ENCODE data around the gene VRK1. TPM values are rescaled to one million over a fixed set of nuclear protein-coding genes. Genes with fewer than 3 reads are reported as not detected.

Gene VRK1
- total and polyA plus RNA-seq, 2 experiments from 2014 or later, result 16.2 to 22.8 TPM

- H3K4me1 ChIP-seq (ENCODE audit: low read depth), result no peaks in the 10 kb centered on the region
- H3K36me3 ChIP-seq, result no peaks in the 10 kb centered on the region
- H3K27me3 ChIP-seq, result no peaks in the 10 kb centered on the region
- no peak overlapping the region for H3K27ac ChIP-seq
- TF ChIP-seq, protein P1, sequence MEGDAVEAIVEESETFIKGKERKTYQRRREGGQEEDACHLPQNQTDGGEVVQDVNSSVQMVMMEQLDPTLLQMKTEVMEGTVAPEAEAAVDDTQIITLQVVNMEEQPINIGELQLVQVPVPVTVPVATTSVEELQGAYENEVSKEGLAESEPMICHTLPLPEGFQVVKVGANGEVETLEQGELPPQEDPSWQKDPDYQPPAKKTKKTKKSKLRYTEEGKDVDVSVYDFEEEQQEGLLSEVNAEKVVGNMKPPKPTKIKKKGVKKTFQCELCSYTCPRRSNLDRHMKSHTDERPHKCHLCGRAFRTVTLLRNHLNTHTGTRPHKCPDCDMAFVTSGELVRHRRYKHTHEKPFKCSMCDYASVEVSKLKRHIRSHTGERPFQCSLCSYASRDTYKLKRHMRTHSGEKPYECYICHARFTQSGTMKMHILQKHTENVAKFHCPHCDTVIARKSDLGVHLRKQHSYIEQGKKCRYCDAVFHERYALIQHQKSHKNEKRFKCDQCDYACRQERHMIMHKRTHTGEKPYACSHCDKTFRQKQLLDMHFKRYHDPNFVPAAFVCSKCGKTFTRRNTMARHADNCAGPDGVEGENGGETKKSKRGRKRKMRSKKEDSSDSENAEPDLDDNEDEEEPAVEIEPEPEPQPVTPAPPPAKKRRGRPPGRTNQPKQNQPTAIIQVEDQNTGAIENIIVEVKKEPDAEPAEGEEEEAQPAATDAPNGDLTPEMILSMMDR (IDR thresholded peaks at IDR 0.05; ENCODE audit: low read depth, low read length), result no peak
- H3K9me3 ChIP-seq (ENCODE audit: low read depth), result no peaks in the 10 kb centered on the region
- no peak overlapping the region for H3K4me3 ChIP-seq
- no peak for DNase-seq (ENCODE audit: low read depth in 1 of 2, low spot score in 1 of 2)
Observed at GRCh38 chr14:96920820-96921219, 123.6 kb downstream of the VRK1 start.

- no peak overlapping the region for H3K27ac ChIP-seq
- H3K9me3 ChIP-seq (ENCODE audit: low read depth), result no peaks in the 10 kb centered on the region
- H3K4me1 ChIP-seq (ENCODE audit: low read depth), result no peaks in the 10 kb centered on the region
- no peak for DNase-seq (ENCODE audit: low read depth in 1 of 2, low spot score in 1 of 2)
- no peaks in the 10 kb centered on the region for H3K27me3 ChIP-seq
- TF ChIP-seq, protein P1 (IDR thresholded peaks at IDR 0.05; ENCODE audit: low read depth, low read length), result no peak
- H3K4me3 ChIP-seq, result no peak overlapping the region
- no peaks in the 10 kb centered on the region for H3K36me3 ChIP-seq
Observed at GRCh38 chr14:96922986-96923385, 125.8 kb downstream of the VRK1 start.

DNA sequence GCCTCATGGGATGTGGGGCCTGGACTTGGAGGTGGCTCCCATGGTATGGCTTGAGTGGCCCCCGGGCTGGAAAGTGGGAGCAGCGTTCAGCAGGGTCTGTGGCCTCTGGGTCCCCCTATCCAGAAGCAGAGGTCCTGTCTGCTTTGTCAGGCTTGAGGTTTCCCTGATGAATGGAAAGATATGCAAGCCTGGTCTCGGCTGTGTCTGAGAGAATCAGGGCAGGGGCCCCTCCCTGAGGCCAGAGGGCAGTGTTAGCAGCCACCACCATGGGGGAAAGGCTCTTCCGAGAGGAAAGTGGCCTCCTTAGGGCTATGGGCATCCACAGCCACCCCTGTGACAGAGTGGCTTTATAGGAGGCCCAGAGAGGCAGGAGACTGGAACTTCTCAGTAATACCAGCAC, 128.2 kb downstream of the VRK1 start:
- Histone ChIP-seq H3K36me3 (no peaks in the 10 kb centered on the region), H3K4me1 (ENCODE audit: low read depth) (no peaks in the 10 kb centered on the region), H3K9me3 (ENCODE audit: low read depth) (no peaks in the 10 kb centered on the region), H3K4me3 (no peak overlapping the region), H3K27me3 (no peaks in the 10 kb centered on the region), H3K27ac (no peak overlapping the region)
- TF ChIP-seq, protein P1 (IDR thresholded peaks at IDR 0.05; ENCODE audit: low read depth, low read length), result no peak
- DNase-seq (ENCODE audit: low read depth in 1 of 2, low spot score in 1 of 2), result no peak

- Histone ChIP-seq H3K4me3 (no peak overlapping the region), H3K27me3 (no peaks in the 10 kb centered on the region), H3K27ac (no peak overlapping the region), H3K36me3 (no peaks in the 10 kb centered on the region), H3K9me3 (ENCODE audit: low read depth) (no peaks in the 10 kb centered on the region), H3K4me1 (ENCODE audit: low read depth) (no peaks in the 10 kb centered on the region)
- TF ChIP-seq, protein P1 (IDR thresholded peaks at IDR 0.05; ENCODE audit: low read depth, low read length), result no peak
- DNase-seq (ENCODE audit: low read depth in 1 of 2, low spot score in 1 of 2), result no peak
Observed at GRCh38 chr14:96926001-96926400, 128.8 kb downstream of the VRK1 start.

- H3K4me3 ChIP-seq, result no peak overlapping the region
- H3K36me3 ChIP-seq, result no peaks in the 10 kb centered on the region
- no peak overlapping the region for H3K27ac ChIP-seq
- no peaks in the 10 kb centered on the region for H3K27me3 ChIP-seq
- DNase-seq (ENCODE audit: low read depth in 1 of 2, low spot score in 1 of 2), result no peak
- TF ChIP-seq, protein P1 (IDR thresholded peaks at IDR 0.05; ENCODE audit: low read depth, low read length), result no peak
- H3K9me3 ChIP-seq (ENCODE audit: low read depth), result no peaks in the 10 kb centered on the region
- H3K4me1 ChIP-seq (ENCODE audit: low read depth), result no peaks in the 10 kb centered on the region
Observed at GRCh38 chr14:96928779-96929380, 131.7 kb downstream of the VRK1 start.

All from cardiac muscle cell (in vitro differentiated cells and primary cell).